WTC11 (cell line): ENCODE results near the gene PRPF6. TPM values are rescaled to one million over a fixed set of nuclear protein-coding genes. Genes with fewer than 3 reads are reported as not detected.
A peak's percentile ranks its signal among the peaks of the same experiment; 100 is the strongest.

Experiments
- ATAC-seq: fragments of 200-7000 bp; cut with Tn5 transposase; 2 replicates; pipeline ENCODE4 v1.10.0; 2021; ENCODE audit warnings: mild to moderate bottlenecking, moderate library complexity
- CTCF ChIA-PET: fragments of 300-600 bp; sonication (Branson Sonifier 250); formaldehyde crosslinking; loops from one replicate; lab custom pipeline; 2021; ENCODE audit warnings: antibody characterized with exemption; lab: Charles Lee
- POLR2A ChIA-PET: fragments of 350-600 bp; sonication (Branson Sonifier 250); formaldehyde crosslinking; loops from one replicate; lab custom pipeline; 2021; ENCODE audit warnings: antibody characterized with exemption; lab: Charles Lee
- DNase-seq: peaks from one replicate; pipeline ENCODE4 v3.0.0; 2021; ENCODE audit warnings: low spot score
- H3K27ac Mint-ChIP-seq: 2 replicates; pipeline ENCODE4 v1.8.0; 2021; ENCODE audit warnings: mixed read lengths
- H3K27me3 Mint-ChIP-seq: 2 replicates; pipeline ENCODE4 v1.8.0; 2021; ENCODE audit warnings: low read depth, mild to moderate bottlenecking, moderate library complexity, mixed read lengths
- H3K36me3 Mint-ChIP-seq: 2 replicates; pipeline ENCODE4 v1.8.0; 2021; ENCODE audit warnings: mixed read lengths
- H3K4me1 Mint-ChIP-seq: 2 replicates; pipeline ENCODE4 v1.8.0; 2022; ENCODE audit warnings: mixed read lengths
- H3K4me3 Mint-ChIP-seq: 2 replicates; pipeline ENCODE4 v1.8.0; 2021; ENCODE audit warnings: mild to moderate bottlenecking, moderate library complexity, mixed read lengths
- H3K9me3 Mint-ChIP-seq: 2 replicates; pipeline ENCODE4 v1.8.0; 2021; ENCODE audit warnings: mixed read lengths
- EMX1 ChIP-seq: fragments of 250-450 bp; sonication (Bioruptor Pico); IDR thresholded peaks from 2 replicates; pipeline ENCODE4 v1.8.0; 2021; ENCODE audit warnings: mild to moderate bottlenecking
- FOXP1 ChIP-seq: sonication (generic); formaldehyde crosslinking; IDR thresholded peaks from 2 replicates; pipeline ENCODE4 v1.8.0; 2022; ENCODE audit warnings: missing genetic modification reagents, mild to moderate bottlenecking, moderate library complexity, borderline replicate concordance
- MYBL2 ChIP-seq: sonication (generic); formaldehyde crosslinking; IDR thresholded peaks from 2 replicates; pipeline ENCODE4 v1.8.1; 2023; ENCODE audit warnings: mild to moderate bottlenecking, moderate library complexity, missing genetic modification reagents
- NR1H2 ChIP-seq: sonication (generic); formaldehyde crosslinking; IDR thresholded peaks from 2 replicates; pipeline ENCODE4 v1.9.0; 2021; ENCODE audit warnings: mild to moderate bottlenecking, moderate library complexity, missing genetic modification reagents
- NR2C2 ChIP-seq: sonication (generic); formaldehyde crosslinking; IDR thresholded peaks from 2 replicates; pipeline ENCODE4 v1.8.0; 2022; ENCODE audit warnings: mild to moderate bottlenecking, missing genetic modification reagents
- SMAD3 ChIP-seq: sonication (generic); formaldehyde crosslinking; IDR thresholded peaks from 2 replicates; pipeline ENCODE4 v1.8.0; 2022; ENCODE audit warnings: missing genetic modification reagents, mild to moderate bottlenecking, borderline replicate concordance
- ZNF263 ChIP-seq: sonication (generic); formaldehyde crosslinking; IDR thresholded peaks from 2 replicates; pipeline ENCODE4 v1.8.1; 2022; ENCODE audit warnings: low read depth, mild to moderate bottlenecking, moderate library complexity, missing genetic modification reagents
- total RNA-seq: library from RNA; stranded (reverse); gene quantifications from 3 replicates; pipeline ENCODE4 v1.2.3, GENCODE V29; 2021
- TF ChIP-seq, protein P1 (sequence below): sonication (generic); formaldehyde crosslinking; IDR thresholded peaks from 2 replicates; pipeline ENCODE4 v1.8.1; 2022; ENCODE audit warnings: missing genetic modification reagents, borderline replicate concordance
- TF ChIP-seq, protein P2 (sequence below): fragments of 250-450 bp; sonication (Bioruptor Pico); IDR thresholded peaks from 2 replicates; pipeline ENCODE4 v1.8.0; 2021; ENCODE audit warnings: mild to moderate bottlenecking
- TF ChIP-seq, protein P3 (sequence below): sonication (generic); formaldehyde crosslinking; IDR thresholded peaks from 2 replicates; pipeline ENCODE4 v1.8.1; 2022; ENCODE audit warnings: low read depth, mild to moderate bottlenecking, moderate library complexity, missing genetic modification reagents, borderline replicate concordance
- TF ChIP-seq, protein P4 (sequence below): sonication (generic); formaldehyde crosslinking; IDR thresholded peaks from 2 replicates; pipeline ENCODE4 v1.8.0; 2022; ENCODE audit warnings: mild to moderate bottlenecking, missing genetic modification reagents
- TF ChIP-seq, protein P5 (sequence below): fragments of 250-450 bp; sonication (Bioruptor Pico); IDR thresholded peaks from 2 replicates; pipeline ENCODE4 v2.1.2; 2022; ENCODE audit warnings: mild to moderate bottlenecking, moderate library complexity
- TF ChIP-seq, protein P6 (sequence below): fragments of 250-450 bp; sonication (Bioruptor Pico); IDR thresholded peaks from 2 replicates; pipeline ENCODE4 v1.9.0; 2021; ENCODE audit warnings: mild to moderate bottlenecking
- TF ChIP-seq, protein P7 (sequence below): sonication (generic); formaldehyde crosslinking; conservative IDR thresholded peaks from 2 replicates; pipeline ENCODE4 v1.8.1; 2022; ENCODE audit warnings: mild to moderate bottlenecking, missing genetic modification reagents

The PRPF6 gene
- total RNA-seq, 1 experiment from 2014 or later: 79.4 TPM

DNA sequence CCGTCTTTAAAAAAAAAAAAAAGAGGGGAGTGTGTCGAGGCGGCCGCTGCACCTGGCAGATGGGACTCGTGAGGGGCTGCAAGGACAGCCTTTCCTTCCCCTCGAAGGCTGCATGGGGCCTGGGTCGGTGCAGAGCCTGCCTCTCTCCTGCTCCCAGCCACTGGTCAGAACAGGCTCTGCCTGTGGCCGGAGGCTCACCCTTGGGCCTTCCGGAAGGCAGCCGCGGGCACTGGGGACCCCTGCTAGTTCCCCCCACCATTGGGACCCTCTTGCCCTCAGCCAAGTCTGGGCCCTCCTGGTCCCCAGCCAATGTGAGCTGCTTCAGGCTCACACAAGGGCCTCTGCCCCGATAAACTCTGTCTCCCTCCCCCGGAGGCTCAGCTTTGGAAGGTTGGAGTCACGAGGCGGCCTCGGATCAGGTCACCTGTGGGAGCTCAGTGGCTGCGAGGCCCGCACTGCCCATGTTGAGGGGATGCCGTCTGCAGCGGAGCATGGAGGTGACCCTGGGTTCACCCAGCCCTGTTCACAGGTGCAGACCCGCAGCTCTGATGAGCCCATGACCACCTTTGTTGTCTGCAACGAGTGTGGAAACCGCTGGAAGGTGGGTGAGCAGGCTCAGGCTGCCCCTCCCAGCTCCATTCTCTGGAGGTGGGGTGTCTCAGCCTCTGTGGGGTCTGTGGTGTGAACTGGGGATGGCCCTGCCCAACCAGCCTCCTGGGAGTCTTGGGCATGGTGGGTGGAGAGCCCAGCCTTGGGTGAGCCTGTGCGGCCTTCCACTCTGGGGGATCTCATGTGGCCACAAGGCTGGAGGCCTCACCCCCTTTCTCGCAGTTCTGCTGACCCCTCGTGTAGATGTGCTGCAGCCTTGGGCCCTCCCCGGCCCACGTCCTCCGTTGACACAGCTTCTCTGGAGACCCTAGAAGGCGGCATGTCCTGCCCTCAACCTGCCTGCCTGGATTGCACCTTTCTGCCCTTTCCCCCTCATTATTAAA is 90.7 kb downstream of the PRPF6 start:
- Mint-ChIP-seq H3K27me3 (no peaks in the 10 kb centered on the region; the same call in 1 of the 2 replicates), H3K36me3 (no peaks in the 10 kb centered on the region), H3K9me3 (no peaks in the 10 kb centered on the region), H3K27ac (no peak overlapping the region; the same call in 1 of the 2 replicates), H3K4me3 (no peak overlapping the region), H3K4me1 (peaks cover 7% of the 10 kb centered on the region; the same call in 1 of the 2 replicates)
- POLR2A ChIA-PET: no interaction called here
- no peak for ATAC-seq
- TF ChIP-seq FOXP1 (CRISPR knock-in tag) (no peak), MYBL2 (CRISPR knock-in tag) (0 out of 2 replicates have a peak, but pooled peaks have one; percentile 22)
- CTCF ChIA-PET: interaction anchor here (1.3 to 1.4 kb wide), 2 partner anchors 49 to 91 kb away, joined by 3 to 7 read pairs; partner anchors contain the start of gene PRPF6
- no peak for DNase-seq

DNA sequence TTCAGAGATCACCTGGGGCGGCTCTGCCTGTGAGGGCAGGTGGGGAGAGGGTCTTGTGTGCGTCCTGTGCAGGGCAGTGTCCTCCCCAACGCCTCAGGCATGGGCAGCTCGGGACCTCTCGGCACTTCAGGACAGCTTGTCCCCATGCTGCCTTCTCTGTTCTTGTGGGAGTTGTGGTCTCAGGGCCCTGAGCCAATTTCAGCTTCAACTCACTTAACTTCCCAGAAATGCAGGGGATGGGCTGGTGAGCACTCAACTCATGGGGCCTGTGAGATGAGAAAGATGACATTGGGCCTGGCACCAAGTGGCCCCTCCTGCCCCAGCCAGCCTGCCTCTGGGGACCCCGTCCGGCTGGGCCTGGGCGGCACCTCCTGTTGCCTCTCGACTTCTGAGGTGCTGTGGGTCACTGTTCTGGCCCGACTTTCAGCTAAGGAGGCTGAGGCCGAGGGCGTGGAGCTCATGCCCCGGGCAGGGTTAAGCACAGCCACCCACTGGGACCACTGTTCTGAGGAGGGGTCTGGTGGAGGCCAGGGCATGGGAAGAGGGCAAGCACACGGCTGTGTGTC is 91.6 kb downstream of the PRPF6 start:
- no peak for ATAC-seq
- Mint-ChIP-seq H3K4me3 (no peak overlapping the region), H3K9me3 (no peaks in the 10 kb centered on the region), H3K27me3 (no peaks in the 10 kb centered on the region; the same call in 1 of the 2 replicates), H3K27ac (no peak overlapping the region), H3K4me1 (0 out of 2 replicates have a peak, but pooled peaks cover 3% of the 10 kb centered on the region), H3K36me3 (no peaks in the 10 kb centered on the region)
- ChIA-PET CTCF (interaction anchor here (1.2 to 1.4 kb wide), 3 partner anchors 33 to 92 kb away, joined by 3 to 7 read pairs (median 3); partner anchors contain the start of gene PRPF6), POLR2A (no interaction called here)
- no peak for TF ChIP-seq ZNF263 (CRISPR knock-in tag)
- TF ChIP-seq, protein P1, sequence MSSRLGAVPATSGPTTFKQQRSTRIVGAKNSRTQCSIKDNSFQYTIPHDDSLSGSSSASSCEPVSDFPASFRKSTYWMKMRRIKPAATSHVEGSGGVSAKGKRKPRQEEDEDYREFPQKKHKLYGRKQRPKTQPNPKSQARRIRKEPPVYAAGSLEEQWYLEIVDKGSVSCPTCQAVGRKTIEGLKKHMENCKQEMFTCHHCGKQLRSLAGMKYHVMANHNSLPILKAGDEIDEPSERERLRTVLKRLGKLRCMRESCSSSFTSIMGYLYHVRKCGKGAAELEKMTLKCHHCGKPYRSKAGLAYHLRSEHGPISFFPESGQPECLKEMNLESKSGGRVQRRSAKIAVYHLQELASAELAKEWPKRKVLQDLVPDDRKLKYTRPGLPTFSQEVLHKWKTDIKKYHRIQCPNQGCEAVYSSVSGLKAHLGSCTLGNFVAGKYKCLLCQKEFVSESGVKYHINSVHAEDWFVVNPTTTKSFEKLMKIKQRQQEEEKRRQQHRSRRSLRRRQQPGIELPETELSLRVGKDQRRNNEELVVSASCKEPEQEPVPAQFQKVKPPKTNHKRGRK (CRISPR knock-in tag): no peak
- no peak for TF ChIP-seq SMAD3 (CRISPR knock-in tag)
- TF ChIP-seq NR2C2 (CRISPR knock-in tag): no peak
- TF ChIP-seq, protein P2, sequence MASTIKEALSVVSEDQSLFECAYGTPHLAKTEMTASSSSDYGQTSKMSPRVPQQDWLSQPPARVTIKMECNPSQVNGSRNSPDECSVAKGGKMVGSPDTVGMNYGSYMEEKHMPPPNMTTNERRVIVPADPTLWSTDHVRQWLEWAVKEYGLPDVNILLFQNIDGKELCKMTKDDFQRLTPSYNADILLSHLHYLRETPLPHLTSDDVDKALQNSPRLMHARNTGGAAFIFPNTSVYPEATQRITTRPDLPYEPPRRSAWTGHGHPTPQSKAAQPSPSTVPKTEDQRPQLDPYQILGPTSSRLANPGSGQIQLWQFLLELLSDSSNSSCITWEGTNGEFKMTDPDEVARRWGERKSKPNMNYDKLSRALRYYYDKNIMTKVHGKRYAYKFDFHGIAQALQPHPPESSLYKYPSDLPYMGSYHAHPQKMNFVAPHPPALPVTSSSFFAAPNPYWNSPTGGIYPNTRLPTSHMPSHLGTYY (CRISPR knock-in tag): no peak
- TF ChIP-seq EMX1: no peak
- TF ChIP-seq, protein P3, sequence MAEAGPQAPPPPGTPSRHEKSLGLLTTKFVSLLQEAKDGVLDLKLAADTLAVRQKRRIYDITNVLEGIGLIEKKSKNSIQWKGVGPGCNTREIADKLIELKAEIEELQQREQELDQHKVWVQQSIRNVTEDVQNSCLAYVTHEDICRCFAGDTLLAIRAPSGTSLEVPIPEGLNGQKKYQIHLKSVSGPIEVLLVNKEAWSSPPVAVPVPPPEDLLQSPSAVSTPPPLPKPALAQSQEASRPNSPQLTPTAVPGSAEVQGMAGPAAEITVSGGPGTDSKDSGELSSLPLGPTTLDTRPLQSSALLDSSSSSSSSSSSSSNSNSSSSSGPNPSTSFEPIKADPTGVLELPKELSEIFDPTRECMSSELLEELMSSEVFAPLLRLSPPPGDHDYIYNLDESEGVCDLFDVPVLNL (CRISPR knock-in tag): no peak
- TF ChIP-seq, protein P4, sequence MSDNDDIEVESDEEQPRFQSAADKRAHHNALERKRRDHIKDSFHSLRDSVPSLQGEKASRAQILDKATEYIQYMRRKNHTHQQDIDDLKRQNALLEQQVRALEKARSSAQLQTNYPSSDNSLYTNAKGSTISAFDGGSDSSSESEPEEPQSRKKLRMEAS (CRISPR knock-in tag): no peak
- TF ChIP-seq, protein P5, sequence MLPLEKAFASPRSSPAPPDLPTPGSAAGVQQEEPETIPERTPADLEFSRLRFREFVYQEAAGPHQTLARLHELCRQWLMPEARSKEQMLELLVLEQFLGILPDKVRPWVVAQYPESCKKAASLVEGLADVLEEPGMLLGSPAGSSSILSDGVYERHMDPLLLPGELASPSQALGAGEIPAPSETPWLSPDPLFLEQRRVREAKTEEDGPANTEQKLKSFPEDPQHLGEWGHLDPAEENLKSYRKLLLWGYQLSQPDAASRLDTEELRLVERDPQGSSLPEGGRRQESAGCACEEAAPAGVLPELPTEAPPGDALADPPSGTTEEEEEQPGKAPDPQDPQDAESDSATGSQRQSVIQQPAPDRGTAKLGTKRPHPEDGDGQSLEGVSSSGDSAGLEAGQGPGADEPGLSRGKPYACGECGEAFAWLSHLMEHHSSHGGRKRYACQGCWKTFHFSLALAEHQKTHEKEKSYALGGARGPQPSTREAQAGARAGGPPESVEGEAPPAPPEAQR (CRISPR knock-in tag): no peak
- TF ChIP-seq NR1H2 (CRISPR knock-in tag): no peak
- TF ChIP-seq, protein P6, sequence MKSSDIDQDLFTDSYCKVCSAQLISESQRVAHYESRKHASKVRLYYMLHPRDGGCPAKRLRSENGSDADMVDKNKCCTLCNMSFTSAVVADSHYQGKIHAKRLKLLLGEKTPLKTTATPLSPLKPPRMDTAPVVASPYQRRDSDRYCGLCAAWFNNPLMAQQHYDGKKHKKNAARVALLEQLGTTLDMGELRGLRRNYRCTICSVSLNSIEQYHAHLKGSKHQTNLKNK (CRISPR knock-in tag): no peak
- TF ChIP-seq, protein P7, sequence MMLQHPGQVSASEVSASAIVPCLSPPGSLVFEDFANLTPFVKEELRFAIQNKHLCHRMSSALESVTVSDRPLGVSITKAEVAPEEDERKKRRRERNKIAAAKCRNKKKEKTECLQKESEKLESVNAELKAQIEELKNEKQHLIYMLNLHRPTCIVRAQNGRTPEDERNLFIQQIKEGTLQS: no peak
- no peak for DNase-seq
